GM23338 (cell line): ENCODE measurements around the gene WIPF3. TPM values are rescaled to one million over a fixed set of nuclear protein-coding genes. Genes with fewer than 3 reads are reported as not detected.
A peak's percentile ranks its signal among the peaks of the same experiment; 100 is the strongest.

Experiments
- ATAC-seq: fragments of 200-7000 bp; cut with Tn5 transposase; 3 replicates; pipeline ENCODE4 v1.9.1; 2020
- DNase-seq: peaks from one replicate; pipeline ENCODE4 v3.0.0-alpha.2; 2015; ENCODE audit warnings: low spot score
- H2AFZ ChIP-seq: fragments of 200-600 bp; sonication (generic); 2 replicates; pipeline ENCODE4 v1.8.0; 2016; ENCODE audit warnings: antibody characterized with exemption, mild to moderate bottlenecking, moderate library complexity
- H3F3A ChIP-seq: fragments of 200-600 bp; sonication (generic); replicated peaks from 2 replicates; pipeline ENCODE4 v1.8.0; 2017; ENCODE audit warnings: antibody characterized with exemption, mixed run types, low read depth
- H3K27ac ChIP-seq: fragments of 200-600 bp; sonication (generic); 2 replicates; pipeline ENCODE4 v1.6.1; 2016; ENCODE audit warnings: low read depth
- H3K27me3 ChIP-seq: fragments of 200-600 bp; sonication (generic); 2 replicates; pipeline ENCODE4 v1.8.0; 2016; ENCODE audit warnings: mild to moderate bottlenecking, mixed run types, moderate library complexity; ENCODE audit not compliant: insufficient read depth
- H3K36me3 ChIP-seq: fragments of 200-600 bp; sonication (generic); 2 replicates; pipeline ENCODE4 v1.8.0; 2016; ENCODE audit warnings: mild to moderate bottlenecking; ENCODE audit not compliant: insufficient read depth
- H3K4me1 ChIP-seq: fragments of 200-600 bp; sonication (generic); 2 replicates; pipeline ENCODE4 v1.8.0; 2016; ENCODE audit warnings: mild to moderate bottlenecking, moderate library complexity; ENCODE audit not compliant: insufficient read depth
- H3K4me2 ChIP-seq: fragments of 200-600 bp; sonication (generic); 2 replicates; pipeline ENCODE4 v1.7.1; 2017; ENCODE audit warnings: mixed run types
- H3K4me3 ChIP-seq: fragments of 200-600 bp; sonication (generic); 2 replicates; pipeline ENCODE4 v1.6.1; 2016; ENCODE audit warnings: mixed run types
- H3K79me2 ChIP-seq: fragments of 200-600 bp; sonication (generic); replicated peaks from 2 replicates; pipeline ENCODE4 v1.8.0; 2017; ENCODE audit warnings: mild to moderate bottlenecking; ENCODE audit not compliant: insufficient read depth
- H3K9me2 ChIP-seq: fragments of 200-600 bp; sonication (generic); 2 replicates; pipeline ENCODE4 v1.8.0; 2017; ENCODE audit not compliant: insufficient read depth
- H4K20me1 ChIP-seq: fragments of 200-600 bp; sonication (generic); replicated peaks from 2 replicates; pipeline ENCODE4 v1.8.0; 2017; ENCODE audit warnings: mild to moderate bottlenecking; ENCODE audit not compliant: insufficient read depth
- H3K27ac Mint-ChIP-seq: 2 replicates; pipeline ENCODE4 v1.8.0; 2020; ENCODE audit warnings: inconsistent platforms, mild to moderate bottlenecking, moderate library complexity, mixed read lengths
- H3K27me3 Mint-ChIP-seq: 3 replicates; pipeline ENCODE4 v1.8.0; 2022; ENCODE audit warnings: low read depth, mild to moderate bottlenecking, moderate library complexity, mixed read lengths, inconsistent platforms; ENCODE audit not compliant: insufficient read depth, poor library complexity
- H3K36me3 Mint-ChIP-seq: 3 replicates; pipeline ENCODE4 v1.8.0; 2021; ENCODE audit warnings: low read depth, mild to moderate bottlenecking, inconsistent platforms, moderate library complexity, mixed read lengths
- H3K4me1 Mint-ChIP-seq: 3 replicates; pipeline ENCODE4 v1.8.0; 2020; ENCODE audit warnings: mild to moderate bottlenecking, inconsistent platforms, mixed read lengths
- H3K4me3 Mint-ChIP-seq: 3 replicates; pipeline ENCODE4 v1.8.0; 2021; ENCODE audit warnings: moderate library complexity, mild to moderate bottlenecking, inconsistent platforms, mixed read lengths
- H3K9me3 Mint-ChIP-seq: 3 replicates; pipeline ENCODE4 v1.8.0; 2020; ENCODE audit warnings: moderate library complexity, mild to moderate bottlenecking, inconsistent platforms, mixed read lengths
- CREB1 ChIP-seq: fragments of 250-450 bp; sonication (Bioruptor Pico); IDR thresholded peaks from 2 replicates; pipeline ENCODE4 v1.5.0; 2020; ENCODE audit warnings: low read depth, mild to moderate bottlenecking, moderate library complexity
- EZH2 ChIP-seq: fragments of 200-600 bp; sonication (generic); IDR thresholded peaks from one replicate; pipeline ENCODE4 v1.8.0; 2017; ENCODE audit warnings: antibody characterized with exemption, mild to moderate bottlenecking, low read depth; ENCODE audit not compliant: unreplicated experiment
- EZH2phosphoT487 ChIP-seq: fragments of 200-600 bp; sonication (generic); IDR thresholded peaks from one replicate; pipeline ENCODE4 v1.8.1; 2018; ENCODE audit warnings: antibody characterized with exemption; ENCODE audit not compliant: unreplicated experiment
- JUNB ChIP-seq: IDR thresholded peaks from one replicate; pipeline ENCODE4 v1.6.1; 2016; ENCODE audit warnings: antibody characterized with exemption; ENCODE audit not compliant: unreplicated experiment
- NANOG ChIP-seq: IDR thresholded peaks from 2 replicates; pipeline ENCODE4 v1.6.1; 2016; ENCODE audit warnings: antibody characterized with exemption, borderline replicate concordance
- POLR2AphosphoS5 ChIP-seq: IDR thresholded peaks from 2 replicates; pipeline ENCODE4 v1.6.1; 2016; ENCODE audit warnings: antibody characterized with exemption, low read depth
- STAT1 ChIP-seq: IDR thresholded peaks from one replicate; pipeline ENCODE4 v1.6.1; 2016; ENCODE audit warnings: antibody characterized with exemption; ENCODE audit not compliant: unreplicated experiment
- ZNF114 ChIP-seq: fragments of 250-450 bp; sonication (Bioruptor Pico); IDR thresholded peaks from 2 replicates; pipeline ENCODE4 v1.5.0; 2020; ENCODE audit warnings: mild to moderate bottlenecking, moderate library complexity
- ZNF331 ChIP-seq: fragments of 250-450 bp; sonication (Bioruptor Pico); IDR thresholded peaks from 2 replicates; pipeline ENCODE4 v1.5.0; 2020; ENCODE audit warnings: low read depth, mild to moderate bottlenecking, moderate library complexity
- polyA plus RNA-seq: library from polyadenylated mRNA; unstranded; fragments of >200 nt; fragmentation: Nextera tagmentation; extraction: Ambion mirVana; gene quantifications from 2 replicates; pipeline ENCODE4 v1.2.1, GENCODE V29; 2016
- total RNA-seq: library from RNA; depleted of rRNA; stranded (reverse); fragments of >200 nt; shearing (Covaris generic); gene quantifications from 2 replicates; pipeline ENCODE4 v1.2.3, GENCODE V29; 2014
- TF ChIP-seq, protein P1 (sequence below), 2 experiments: fragments of 200-600 bp in 1 of 2; sonication (generic) in 1 of 2; conservative IDR thresholded peaks; 2 replicates each; pipeline versions ENCODE4 v1.5.1 to v1.6.1; 2016 to 2017; ENCODE audit warnings: antibody characterized with exemption in 2 of 2, low read depth in 2 of 2, mild to moderate bottlenecking in 2 of 2, moderate library complexity in 1 of 2
- TF ChIP-seq, protein P2 (sequence below): IDR thresholded peaks from 2 replicates; pipeline ENCODE4 v1.6.1; 2016; ENCODE audit warnings: antibody characterized with exemption

Gene WIPF3
- total and polyA plus RNA-seq, 2 experiments from 2014 or later = 5.7 to 11.4 TPM

DNA sequence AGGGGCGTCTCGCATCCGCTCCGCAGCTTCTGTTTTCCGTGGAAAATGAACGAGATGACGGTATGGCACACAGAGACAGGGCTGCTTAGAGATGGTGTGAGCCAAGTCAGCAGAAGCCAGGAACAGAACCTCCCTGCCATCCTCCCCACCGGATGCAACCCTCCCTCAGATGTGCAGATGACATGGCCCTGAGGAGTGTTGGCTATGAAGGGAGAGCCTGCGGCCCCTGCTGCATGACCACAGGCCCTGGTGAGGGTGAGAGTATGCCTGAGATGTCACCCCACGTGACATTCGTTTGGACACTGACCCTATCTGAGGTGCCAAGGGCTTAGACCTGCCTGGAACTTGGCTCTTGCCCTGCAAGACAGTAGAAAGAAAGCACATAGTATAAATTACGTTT, 29.4 kb downstream of the WIPF3 start:
- H3K27me3 Mint-ChIP-seq = peaks cover 3% of the 10 kb centered on the region

DNA sequence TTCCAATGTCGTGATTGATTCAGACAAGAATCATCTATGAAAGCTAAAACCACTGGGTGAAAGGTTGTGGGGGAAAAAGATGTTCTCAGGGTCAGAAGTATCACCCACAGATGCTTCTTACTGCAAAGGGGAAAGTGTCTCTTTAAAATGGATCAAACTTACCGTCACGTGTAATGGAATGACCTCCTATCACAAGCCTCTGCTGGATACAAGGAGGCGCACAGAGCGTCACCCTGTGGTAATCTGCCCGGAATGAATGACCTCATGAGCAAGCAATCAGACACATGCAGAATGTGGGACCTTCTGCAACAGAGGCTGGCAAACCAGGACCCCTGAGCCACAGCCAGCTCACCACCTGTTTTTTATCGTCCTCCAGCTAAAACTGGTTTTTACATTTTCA, 33.0 kb downstream of the WIPF3 start:
- Histone ChIP-seq H3K4me2 (no peak overlapping the region), H3K79me2 (no peaks in the 10 kb centered on the region), H3K27ac (no peak overlapping the region), H3K27me3 (no peaks in the 10 kb centered on the region), H3K9me2 (no peaks in the 10 kb centered on the region), H3K4me3 (no peak overlapping the region), H2AFZ (no peak overlapping the region), H3K4me1 (no peaks in the 10 kb centered on the region), H4K20me1 (no peaks in the 10 kb centered on the region), H3F3A (no peaks in the 10 kb centered on the region), H3K36me3 (no peaks in the 10 kb centered on the region)
- ATAC-seq = no peak
- Mint-ChIP-seq H3K27ac (no peak overlapping the region), H3K9me3 (no peaks in the 10 kb centered on the region; the same call in 2 of the 3 replicates), H3K4me1 (peaks cover 22% of the 10 kb centered on the region), H3K36me3 (no peaks in the 10 kb centered on the region), H3K4me3 (no peak overlapping the region), H3K27me3 (peaks cover 7% of the 10 kb centered on the region)
- DNase-seq = no peak
- TF ChIP-seq EZH2 = no peak
- TF ChIP-seq, protein P1, sequence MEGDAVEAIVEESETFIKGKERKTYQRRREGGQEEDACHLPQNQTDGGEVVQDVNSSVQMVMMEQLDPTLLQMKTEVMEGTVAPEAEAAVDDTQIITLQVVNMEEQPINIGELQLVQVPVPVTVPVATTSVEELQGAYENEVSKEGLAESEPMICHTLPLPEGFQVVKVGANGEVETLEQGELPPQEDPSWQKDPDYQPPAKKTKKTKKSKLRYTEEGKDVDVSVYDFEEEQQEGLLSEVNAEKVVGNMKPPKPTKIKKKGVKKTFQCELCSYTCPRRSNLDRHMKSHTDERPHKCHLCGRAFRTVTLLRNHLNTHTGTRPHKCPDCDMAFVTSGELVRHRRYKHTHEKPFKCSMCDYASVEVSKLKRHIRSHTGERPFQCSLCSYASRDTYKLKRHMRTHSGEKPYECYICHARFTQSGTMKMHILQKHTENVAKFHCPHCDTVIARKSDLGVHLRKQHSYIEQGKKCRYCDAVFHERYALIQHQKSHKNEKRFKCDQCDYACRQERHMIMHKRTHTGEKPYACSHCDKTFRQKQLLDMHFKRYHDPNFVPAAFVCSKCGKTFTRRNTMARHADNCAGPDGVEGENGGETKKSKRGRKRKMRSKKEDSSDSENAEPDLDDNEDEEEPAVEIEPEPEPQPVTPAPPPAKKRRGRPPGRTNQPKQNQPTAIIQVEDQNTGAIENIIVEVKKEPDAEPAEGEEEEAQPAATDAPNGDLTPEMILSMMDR (conservative IDR thresholded peaks at IDR 0.05; ENCODE audit: low read depth in 2 of 2) = peak in 1 of 2 experiments; percentile 10; a peak in 1 of 4 replicates

More for the DNA sequence above, 29.4 kb downstream of the WIPF3 start:
- DNase-seq = no peak
- no peak overlapping the region for H3K4me3 ChIP-seq
- no peaks in the 10 kb centered on the region for H3F3A ChIP-seq
- H3K9me3 Mint-ChIP-seq = peaks cover 4% of the 10 kb centered on the region
- H3K4me1 Mint-ChIP-seq = peaks cover 9% of the 10 kb centered on the region; the same call in 2 of the 3 replicates
- H3K4me2 ChIP-seq = no peak overlapping the region
- H3K27ac ChIP-seq = no peak overlapping the region
- H3K27me3 ChIP-seq = no peaks in the 10 kb centered on the region
- no peaks in the 10 kb centered on the region for H3K9me2 ChIP-seq
- ATAC-seq = no peak
- H2AFZ ChIP-seq = no peak overlapping the region
- no peak overlapping the region for H3K4me3 Mint-ChIP-seq
- no peak overlapping the region for H3K27ac Mint-ChIP-seq
- H4K20me1 ChIP-seq = no peaks in the 10 kb centered on the region
- no peaks in the 10 kb centered on the region for H3K36me3 ChIP-seq
- H3K79me2 ChIP-seq = no peaks in the 10 kb centered on the region
- TF ChIP-seq POLR2AphosphoS5 (no peak), JUNB (no peak), NANOG (no peak), EZH2phosphoT487 (no peak), ZNF331 (no peak), CREB1 (CRISPR knock-in tag) (no peak)
- no peaks in the 10 kb centered on the region for H3K36me3 Mint-ChIP-seq
- no peaks in the 10 kb centered on the region for H3K4me1 ChIP-seq

DNA sequence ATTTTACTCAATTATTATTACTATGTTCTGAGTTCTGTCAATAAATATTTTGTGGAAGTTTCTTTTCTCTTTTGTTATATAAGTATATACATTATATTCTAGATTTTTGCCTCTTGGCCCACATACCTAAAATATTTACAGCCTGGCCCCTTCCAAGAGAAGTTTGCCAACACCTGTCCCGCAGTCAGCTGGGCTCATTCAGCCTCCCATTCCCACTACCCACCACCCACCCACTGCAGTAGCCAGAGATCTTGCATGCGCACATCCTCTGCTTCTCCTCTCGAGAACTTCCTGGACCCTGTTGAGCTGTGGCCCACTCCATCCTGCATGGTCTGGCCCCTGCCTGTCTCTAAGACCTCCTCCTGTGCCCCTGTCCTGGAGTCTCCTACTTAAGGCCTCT, 33.6 kb downstream of the WIPF3 start:
- peak; percentile 49 for ATAC-seq
- TF ChIP-seq STAT1 (no peak), EZH2phosphoT487 (no peak), ZNF114 (CRISPR knock-in tag) (no peak), POLR2AphosphoS5 (no peak)
- TF ChIP-seq, protein P2, sequence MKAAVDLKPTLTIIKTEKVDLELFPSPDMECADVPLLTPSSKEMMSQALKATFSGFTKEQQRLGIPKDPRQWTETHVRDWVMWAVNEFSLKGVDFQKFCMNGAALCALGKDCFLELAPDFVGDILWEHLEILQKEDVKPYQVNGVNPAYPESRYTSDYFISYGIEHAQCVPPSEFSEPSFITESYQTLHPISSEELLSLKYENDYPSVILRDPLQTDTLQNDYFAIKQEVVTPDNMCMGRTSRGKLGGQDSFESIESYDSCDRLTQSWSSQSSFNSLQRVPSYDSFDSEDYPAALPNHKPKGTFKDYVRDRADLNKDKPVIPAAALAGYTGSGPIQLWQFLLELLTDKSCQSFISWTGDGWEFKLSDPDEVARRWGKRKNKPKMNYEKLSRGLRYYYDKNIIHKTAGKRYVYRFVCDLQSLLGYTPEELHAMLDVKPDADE = no peak

More for the DNA sequence above, 33.6 kb downstream of the WIPF3 start:
- Mint-ChIP-seq H3K4me3 (no peak overlapping the region), H3K4me1 (peaks cover 22% of the 10 kb centered on the region), H3K9me3 (no peaks in the 10 kb centered on the region; the same call in 2 of the 3 replicates), H3K27ac (no peak overlapping the region), H3K27me3 (peaks cover 12% of the 10 kb centered on the region), H3K36me3 (no peaks in the 10 kb centered on the region)
- Histone ChIP-seq H3K27me3 (no peaks in the 10 kb centered on the region), H3K79me2 (no peaks in the 10 kb centered on the region), H3F3A (no peaks in the 10 kb centered on the region), H2AFZ (no peak overlapping the region), H3K9me2 (no peaks in the 10 kb centered on the region), H4K20me1 (no peaks in the 10 kb centered on the region), H3K27ac (no peak overlapping the region), H3K36me3 (no peaks in the 10 kb centered on the region), H3K4me2 (no peak overlapping the region), H3K4me3 (no peak overlapping the region), H3K4me1 (no peaks in the 10 kb centered on the region)
- DNase-seq = no peak
